HG03103 (cell line): ENCODE data around the gene CD276.

Source experiments
- ATAC-seq: cut with Tn5 transposase; IDR thresholded peaks from one replicate; pipeline ENCODE4 v1.9.1; 2021; ENCODE audit warnings: low read depth; ENCODE audit not compliant: unreplicated experiment

Gene CD276

GRCh38 chr15:73760330-73761329 is 76.4 kb downstream of the CD276 start:
- no peak for ATAC-seq

DNA sequence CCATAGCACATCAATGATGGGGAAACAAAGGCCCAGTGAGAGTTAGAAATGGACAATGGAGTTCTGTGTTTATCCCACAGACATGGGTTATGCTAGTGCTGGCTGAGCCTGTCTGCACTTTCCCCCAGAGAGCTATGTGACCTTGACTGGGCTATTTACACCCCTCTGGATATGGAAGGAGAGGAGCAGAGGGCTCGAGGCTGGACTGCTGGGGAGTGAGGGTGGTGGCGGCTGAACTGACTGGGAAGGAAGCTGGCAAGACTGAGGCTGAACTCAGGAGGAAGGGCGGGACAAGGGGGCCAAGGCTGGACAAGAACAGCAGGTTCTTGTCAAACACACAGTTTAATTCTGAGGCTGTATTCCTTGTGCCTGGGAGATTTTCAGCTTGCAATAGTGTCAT is 79.7 kb downstream of the CD276 start:
- ATAC-seq = no peak
